ENCODE measurements around the gene FREM3. TPM values are rescaled to one million over a fixed set of nuclear protein-coding genes. Genes with fewer than 3 reads are reported as not detected.

Gene FREM3
- total RNA-seq, 4 donors from 2014 or later = not detected

DNA sequence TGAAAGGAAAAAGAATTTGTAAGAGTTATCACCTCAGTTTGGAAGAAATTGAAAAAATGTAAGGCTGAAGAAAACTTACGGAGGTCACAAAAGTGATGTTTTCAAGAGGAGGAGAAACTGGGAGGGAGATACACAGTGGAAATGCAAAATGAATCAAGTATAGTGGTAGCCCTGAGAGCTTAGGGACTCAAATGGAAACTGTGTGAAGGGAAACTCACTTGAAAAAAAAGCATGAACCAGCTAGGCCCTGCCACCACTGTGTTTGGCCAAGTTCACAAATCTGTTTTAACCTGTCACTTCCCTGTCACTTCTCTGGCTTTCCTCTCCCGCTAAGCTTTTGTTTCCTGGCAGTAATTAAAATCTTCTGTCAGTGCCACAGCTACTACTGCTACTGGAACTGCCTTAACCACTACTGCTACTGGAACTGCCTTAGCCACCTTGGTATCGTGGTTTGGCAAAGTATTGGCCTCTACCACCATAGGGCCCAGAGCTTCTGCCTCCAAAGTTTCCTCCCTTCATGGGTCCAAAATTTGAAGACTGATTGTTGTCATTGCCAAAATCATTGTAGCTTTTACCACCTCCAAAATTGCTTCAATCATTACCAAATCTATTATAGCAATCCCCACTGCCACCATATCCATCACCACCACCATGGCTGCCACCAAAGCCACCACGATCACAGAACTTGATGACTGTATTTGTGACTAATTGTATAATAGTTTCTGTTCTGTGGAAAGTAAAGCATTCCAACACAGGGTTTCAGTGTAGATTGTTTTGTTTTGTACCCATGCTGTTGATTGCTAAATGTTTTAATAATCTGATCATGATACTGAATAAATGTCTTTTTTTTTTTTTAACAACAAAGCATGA, 145.5 kb downstream of the FREM3 start:
- Histone ChIP-seq H3K4me3 (no peak overlapping the region), H3K27me3 (no peaks in the 10 kb centered on the region), H3K36me3 (peaks cover 39% of the 10 kb centered on the region), H3K27ac (no peak overlapping the region), H3K4me1 (peaks cover 11% of the 10 kb centered on the region), H3K9me3 (no peaks in the 10 kb centered on the region)
- TF ChIP-seq, protein P1, sequence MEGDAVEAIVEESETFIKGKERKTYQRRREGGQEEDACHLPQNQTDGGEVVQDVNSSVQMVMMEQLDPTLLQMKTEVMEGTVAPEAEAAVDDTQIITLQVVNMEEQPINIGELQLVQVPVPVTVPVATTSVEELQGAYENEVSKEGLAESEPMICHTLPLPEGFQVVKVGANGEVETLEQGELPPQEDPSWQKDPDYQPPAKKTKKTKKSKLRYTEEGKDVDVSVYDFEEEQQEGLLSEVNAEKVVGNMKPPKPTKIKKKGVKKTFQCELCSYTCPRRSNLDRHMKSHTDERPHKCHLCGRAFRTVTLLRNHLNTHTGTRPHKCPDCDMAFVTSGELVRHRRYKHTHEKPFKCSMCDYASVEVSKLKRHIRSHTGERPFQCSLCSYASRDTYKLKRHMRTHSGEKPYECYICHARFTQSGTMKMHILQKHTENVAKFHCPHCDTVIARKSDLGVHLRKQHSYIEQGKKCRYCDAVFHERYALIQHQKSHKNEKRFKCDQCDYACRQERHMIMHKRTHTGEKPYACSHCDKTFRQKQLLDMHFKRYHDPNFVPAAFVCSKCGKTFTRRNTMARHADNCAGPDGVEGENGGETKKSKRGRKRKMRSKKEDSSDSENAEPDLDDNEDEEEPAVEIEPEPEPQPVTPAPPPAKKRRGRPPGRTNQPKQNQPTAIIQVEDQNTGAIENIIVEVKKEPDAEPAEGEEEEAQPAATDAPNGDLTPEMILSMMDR (IDR thresholded peaks at IDR 0.05) = no peak
- TF ChIP-seq EP300 (IDR thresholded peaks at IDR 0.05) = no peak
- TF ChIP-seq POLR2AphosphoS5 (IDR thresholded peaks at IDR 0.05) = no peak
- WGBS = 66% methylated on average over 4 of the region's 4 CpGs
- DNase-seq (ENCODE audit: low spot score in 2 of 2) = no peak

DNA sequence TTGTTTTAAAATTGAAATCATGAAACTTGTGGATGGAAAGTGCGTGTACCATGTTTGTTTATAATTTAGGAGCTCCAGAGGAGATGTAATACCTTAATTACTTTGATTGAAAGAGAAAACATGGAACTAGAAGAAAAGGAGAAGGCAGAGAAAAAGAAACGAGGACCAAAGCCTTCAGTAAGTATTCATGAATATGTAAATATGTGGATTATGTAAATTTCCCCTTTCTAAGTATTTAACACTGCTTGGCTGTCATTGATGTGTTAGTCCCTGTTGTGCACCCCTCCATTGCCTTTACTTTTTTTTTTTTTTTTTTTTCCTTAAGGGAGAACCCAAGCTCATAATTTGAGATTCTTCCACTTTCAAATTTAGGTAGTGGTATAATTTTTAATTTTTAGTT, 150.5 kb downstream of the FREM3 start:
- H3K27ac ChIP-seq = no peak overlapping the region
- 80% methylated on average over 2 of the region's 2 CpGs for WGBS
- H3K4me3 ChIP-seq = no peak overlapping the region
- no peaks in the 10 kb centered on the region for H3K9me3 ChIP-seq
- no peaks in the 10 kb centered on the region for H3K4me1 ChIP-seq
- H3K27me3 ChIP-seq = no peaks in the 10 kb centered on the region
- TF ChIP-seq POLR2AphosphoS5 (IDR thresholded peaks at IDR 0.05) (no peak), POLR2A (IDR thresholded peaks at IDR 0.05) (no peak), EP300 (IDR thresholded peaks at IDR 0.05) (no peak)
- TF ChIP-seq, protein P1 (IDR thresholded peaks at IDR 0.05) = no peak
- peaks cover 85% of the 10 kb centered on the region for H3K36me3 ChIP-seq
- DNase-seq (ENCODE audit: low spot score in 2 of 2) = no peak

GRCh38 chr4:143539670-143540023, 160.8 kb downstream of the FREM3 start:
- WGBS = 94% methylated on average over 3 of the region's 3 CpGs
- no peak overlapping the region for H3K27ac ChIP-seq
- no peak for DNase-seq (ENCODE audit: low spot score in 2 of 2)
- no peaks in the 10 kb centered on the region for H3K9me3 ChIP-seq
- TF ChIP-seq, protein P1 (IDR thresholded peaks at IDR 0.05) = no peak
- TF ChIP-seq POLR2A (IDR thresholded peaks at IDR 0.05) (no peak), EP300 (IDR thresholded peaks at IDR 0.05) (no peak), POLR2AphosphoS5 (IDR thresholded peaks at IDR 0.05) (no peak)
- H3K4me3 ChIP-seq = no peak overlapping the region
- H3K27me3 ChIP-seq = no peaks in the 10 kb centered on the region
- H3K4me1 ChIP-seq = no peaks in the 10 kb centered on the region
- peaks cover 96% of the 10 kb centered on the region for H3K36me3 ChIP-seq

- TF ChIP-seq EP300 (IDR thresholded peaks at IDR 0.05) (no peak), POLR2A (IDR thresholded peaks at IDR 0.05) (no peak), POLR2AphosphoS5 (IDR thresholded peaks at IDR 0.05) (no peak)
- TF ChIP-seq, protein P1 (IDR thresholded peaks at IDR 0.05) = no peak
- DNase-seq (ENCODE audit: low spot score in 2 of 2) = no peak
- Histone ChIP-seq H3K4me1 (no peaks in the 10 kb centered on the region), H3K9me3 (no peaks in the 10 kb centered on the region), H3K4me3 (no peak overlapping the region), H3K36me3 (peaks cover 96% of the 10 kb centered on the region), H3K27ac (no peak overlapping the region), H3K27me3 (no peaks in the 10 kb centered on the region)
- 90% methylated on average over 4 of the region's 4 CpGs for WGBS
Measured at GRCh38 chr4:143538979-143539669, 161.4 kb downstream of the FREM3 start.

DNA sequence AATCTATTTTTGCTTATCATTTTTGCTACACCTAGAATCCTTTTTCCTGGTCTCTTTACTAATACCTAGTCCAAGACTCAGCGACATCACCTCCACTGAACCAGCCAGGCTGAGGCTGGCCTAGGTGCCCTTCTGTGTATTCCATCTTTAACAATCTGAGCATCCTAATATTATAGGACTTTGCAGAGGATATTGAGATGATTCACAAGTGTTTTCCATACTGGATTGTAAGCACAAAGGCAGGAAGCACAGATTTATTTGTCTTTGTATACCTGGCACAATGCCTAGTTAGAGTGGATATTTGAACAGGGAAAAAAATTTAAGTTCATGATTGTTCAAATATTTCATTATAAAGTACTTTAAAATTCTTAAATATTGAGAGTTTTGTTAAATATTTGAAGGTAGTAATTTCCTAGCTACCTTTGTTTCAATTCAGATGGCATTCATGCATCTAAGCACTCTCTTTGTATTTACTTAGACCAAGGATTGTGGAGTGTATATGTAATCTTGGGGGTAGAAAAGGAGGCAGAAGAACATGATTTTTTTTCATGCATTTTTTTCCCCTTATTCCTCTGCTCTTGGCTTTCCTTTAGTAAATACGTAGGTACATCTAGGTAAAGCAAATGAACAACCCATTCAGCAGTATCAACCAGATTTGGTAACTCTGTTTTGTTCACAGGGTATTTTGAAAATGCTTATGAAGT, 168.5 kb downstream of the FREM3 start:
- peaks cover 93% of the 10 kb centered on the region for H3K36me3 ChIP-seq
- no peaks in the 10 kb centered on the region for H3K27me3 ChIP-seq
- DNase-seq (ENCODE audit: low spot score in 2 of 2) = no peak
- WGBS = 88% methylated on average over 2 of the region's 2 CpGs
- TF ChIP-seq, protein P1 (IDR thresholded peaks at IDR 0.05) = no peak
- TF ChIP-seq EP300 (IDR thresholded peaks at IDR 0.05) = no peak
- no peak for TF ChIP-seq POLR2A (IDR thresholded peaks at IDR 0.05)
- TF ChIP-seq POLR2AphosphoS5 (IDR thresholded peaks at IDR 0.05) = no peak
- no peak overlapping the region for H3K4me3 ChIP-seq
- peaks cover 3% of the 10 kb centered on the region for H3K4me1 ChIP-seq
- H3K27ac ChIP-seq = no peak overlapping the region
- H3K9me3 ChIP-seq = no peaks in the 10 kb centered on the region

Measured in suprapubic skin (tissue), 4 donors.